NCI-H1436 (cell line): Measurements from ENCODE around the gene OLFML2B.

Experiments used
- DNase-seq: peaks from one replicate; lab custom pipeline; 2025; lab: John Stamatoyannopoulos, UW

Gene OLFML2B

DNA sequence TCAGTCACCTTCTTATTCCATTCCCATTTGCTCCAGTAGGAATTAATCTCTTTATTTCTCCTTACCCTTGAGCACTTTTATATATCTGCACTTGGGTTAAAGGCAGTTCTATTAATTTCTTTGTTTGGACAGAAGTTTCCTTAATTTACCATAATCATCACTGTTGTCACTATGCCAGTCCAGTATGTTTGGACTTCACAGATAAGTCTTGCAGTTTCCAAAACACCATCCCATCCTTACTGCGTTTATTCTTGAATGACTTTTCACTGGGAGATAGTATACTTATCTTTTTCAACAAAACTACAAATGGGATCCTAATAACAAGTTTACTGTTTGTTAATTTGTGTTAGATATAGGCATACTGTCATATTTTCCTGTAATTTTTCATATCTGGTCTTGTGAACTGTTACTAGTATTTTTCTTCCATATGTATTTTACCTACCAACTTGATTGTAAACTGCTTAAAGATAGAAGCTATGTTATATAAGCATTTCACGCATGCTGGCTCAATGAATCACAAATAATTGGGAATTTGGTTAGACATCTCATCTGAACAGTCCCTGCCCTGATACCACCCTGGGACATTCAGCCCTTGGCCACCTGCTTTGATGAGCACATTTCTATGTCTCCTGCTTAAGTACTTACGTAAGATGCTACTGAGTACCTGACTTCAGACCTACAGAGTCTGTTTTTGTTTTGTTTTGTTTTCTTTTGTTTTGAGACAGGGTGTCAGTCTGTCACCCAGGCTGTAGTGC lies 78.2 kb downstream of the OLFML2B start:
- no peak for DNase-seq

DNA sequence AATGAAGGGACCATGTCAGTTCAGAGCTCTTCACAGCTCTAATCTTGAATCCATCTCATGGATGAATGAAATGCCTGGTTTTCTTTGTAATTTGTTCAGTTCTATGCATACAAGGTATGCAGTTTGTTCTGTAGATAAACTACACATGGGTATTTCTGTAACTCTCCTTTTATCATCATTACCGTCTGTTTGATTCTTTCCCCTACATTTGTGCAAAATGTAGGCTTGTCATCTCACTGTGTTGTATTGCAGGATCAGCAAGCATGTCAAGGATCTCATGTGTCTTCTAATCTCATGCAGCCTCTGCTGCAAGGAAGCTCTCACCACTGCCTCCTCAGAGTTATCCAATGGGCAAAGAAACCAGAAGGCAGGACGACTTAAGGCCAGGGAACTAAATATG lies 79.3 kb downstream of the OLFML2B start:
- DNase-seq = no peak

DNA sequence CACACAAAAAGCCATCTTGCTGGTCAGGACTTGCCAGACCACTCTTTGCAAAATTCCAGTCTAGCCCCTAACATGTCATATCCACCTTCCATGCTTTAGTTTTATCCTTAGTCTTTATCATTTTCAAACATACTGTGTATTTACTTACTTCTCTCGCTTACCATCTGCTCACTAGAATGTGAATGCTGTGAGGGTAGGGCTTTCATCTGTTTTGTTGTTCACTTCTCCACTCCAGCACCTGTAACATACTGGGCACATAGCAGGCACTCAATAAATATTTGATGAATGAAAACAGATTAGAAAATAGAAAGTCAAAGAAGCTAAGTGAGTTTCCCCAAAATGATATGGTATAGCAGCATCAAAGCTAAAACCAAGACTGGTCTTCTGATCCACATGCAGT lies 79.9 kb downstream of the OLFML2B start:
- no peak for DNase-seq

DNA sequence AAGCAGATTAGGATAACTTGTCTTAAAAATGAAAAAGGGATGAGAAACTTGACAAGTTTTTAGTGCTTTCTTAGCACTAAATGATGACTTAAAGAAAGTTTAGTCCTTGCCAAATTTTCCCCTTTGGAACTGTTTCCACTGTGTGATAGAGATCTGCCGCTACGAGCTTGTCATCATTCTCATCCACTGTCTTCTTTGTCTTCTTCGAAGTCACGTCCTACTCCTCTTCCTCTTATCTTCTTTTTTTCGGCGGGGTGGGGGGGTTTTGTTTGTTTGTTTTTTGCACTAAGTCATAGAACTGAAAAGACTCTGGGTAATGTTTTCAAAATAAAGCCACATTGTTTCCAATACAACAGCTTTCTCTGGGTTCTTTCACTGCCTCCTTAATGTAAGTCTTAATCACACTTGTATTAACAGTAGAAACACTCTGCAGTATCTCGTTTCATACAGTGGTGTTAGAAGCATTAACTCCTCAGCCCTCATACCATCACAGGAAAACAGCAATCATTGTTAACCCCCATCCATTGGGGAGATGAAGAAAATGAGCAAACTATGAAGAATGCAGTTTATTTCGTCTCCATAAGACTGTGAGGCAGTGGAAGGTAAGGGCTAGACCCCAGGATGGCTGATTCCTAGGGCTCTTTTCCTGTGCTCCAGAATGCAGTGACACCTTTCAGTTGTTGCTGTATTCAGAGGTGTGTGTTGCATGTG lies 81.8 kb downstream of the OLFML2B start:
- DNase-seq = no peak

DNA sequence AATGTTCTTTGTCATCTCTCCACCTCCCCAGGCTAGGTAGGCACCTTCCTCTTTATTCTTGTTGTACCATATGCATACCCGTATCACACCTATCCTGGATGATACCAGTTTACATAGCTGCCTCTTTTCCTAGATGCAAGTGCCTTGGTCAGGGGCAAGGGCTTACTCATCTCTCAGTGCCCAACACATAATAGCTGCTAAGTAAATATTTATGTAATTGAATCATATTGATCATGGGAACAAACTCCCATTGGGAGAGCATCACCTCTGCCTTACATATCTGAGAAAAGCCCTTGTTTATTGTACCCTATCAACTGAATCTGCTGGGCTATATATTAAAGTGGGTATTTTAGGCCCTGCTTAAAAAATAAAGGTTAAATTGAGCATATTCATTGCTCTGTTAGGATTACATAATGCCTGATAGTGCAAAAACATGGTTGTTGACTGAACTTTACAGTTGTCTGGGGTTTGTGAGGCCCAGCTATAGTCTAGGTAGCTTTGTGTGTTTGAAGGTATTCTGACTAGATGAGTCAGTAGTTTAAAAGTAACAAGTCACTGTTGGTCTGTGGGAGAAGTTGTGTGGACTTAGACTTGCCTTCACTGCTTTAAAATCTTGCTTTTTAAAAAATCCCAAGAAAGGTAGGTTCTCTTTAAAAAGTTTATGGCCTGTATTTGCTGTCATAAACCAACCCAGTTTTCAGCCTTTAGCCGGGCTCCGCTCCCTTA lies 82.6 kb downstream of the OLFML2B start:
- no peak for DNase-seq

DNA sequence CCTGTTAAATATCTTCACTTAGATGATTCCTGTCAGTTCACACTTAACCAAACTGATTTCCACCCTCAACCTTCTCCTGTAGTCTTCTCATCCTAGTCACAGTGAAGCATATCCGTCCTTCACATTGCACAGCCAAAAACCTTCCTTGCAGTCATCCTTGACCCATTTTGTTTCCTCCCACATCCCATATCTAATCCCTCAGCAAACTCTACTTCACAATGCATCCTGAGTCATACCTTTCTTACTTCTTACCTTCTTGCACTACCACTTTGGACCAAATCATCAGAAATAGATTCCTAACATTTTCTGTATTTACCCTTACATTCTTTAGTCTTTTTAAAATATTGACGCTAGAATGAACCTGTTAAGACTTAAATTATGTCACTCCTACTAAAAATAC lies 86.9 kb downstream of the OLFML2B start:
- no peak for DNase-seq

DNA sequence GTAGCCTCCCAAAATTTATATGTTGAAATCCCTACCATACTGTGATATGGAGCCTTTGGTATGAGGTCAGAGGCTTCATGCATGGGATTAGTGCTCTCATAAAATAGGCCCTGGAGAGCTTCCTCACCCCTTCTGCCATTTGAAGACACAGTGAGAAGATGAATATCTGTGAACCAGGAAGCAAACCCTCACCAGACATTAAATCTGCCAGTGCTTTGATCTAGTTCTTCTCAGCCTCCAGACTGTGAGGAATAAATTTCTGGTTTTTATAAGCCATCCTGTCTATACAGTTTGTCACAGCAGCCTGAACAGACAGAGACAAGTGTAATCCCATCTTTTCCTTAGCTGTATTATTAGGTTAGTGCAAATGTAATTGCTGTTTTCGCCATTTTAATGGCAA lies 88.4 kb downstream of the OLFML2B start:
- DNase-seq = no peak

DNA sequence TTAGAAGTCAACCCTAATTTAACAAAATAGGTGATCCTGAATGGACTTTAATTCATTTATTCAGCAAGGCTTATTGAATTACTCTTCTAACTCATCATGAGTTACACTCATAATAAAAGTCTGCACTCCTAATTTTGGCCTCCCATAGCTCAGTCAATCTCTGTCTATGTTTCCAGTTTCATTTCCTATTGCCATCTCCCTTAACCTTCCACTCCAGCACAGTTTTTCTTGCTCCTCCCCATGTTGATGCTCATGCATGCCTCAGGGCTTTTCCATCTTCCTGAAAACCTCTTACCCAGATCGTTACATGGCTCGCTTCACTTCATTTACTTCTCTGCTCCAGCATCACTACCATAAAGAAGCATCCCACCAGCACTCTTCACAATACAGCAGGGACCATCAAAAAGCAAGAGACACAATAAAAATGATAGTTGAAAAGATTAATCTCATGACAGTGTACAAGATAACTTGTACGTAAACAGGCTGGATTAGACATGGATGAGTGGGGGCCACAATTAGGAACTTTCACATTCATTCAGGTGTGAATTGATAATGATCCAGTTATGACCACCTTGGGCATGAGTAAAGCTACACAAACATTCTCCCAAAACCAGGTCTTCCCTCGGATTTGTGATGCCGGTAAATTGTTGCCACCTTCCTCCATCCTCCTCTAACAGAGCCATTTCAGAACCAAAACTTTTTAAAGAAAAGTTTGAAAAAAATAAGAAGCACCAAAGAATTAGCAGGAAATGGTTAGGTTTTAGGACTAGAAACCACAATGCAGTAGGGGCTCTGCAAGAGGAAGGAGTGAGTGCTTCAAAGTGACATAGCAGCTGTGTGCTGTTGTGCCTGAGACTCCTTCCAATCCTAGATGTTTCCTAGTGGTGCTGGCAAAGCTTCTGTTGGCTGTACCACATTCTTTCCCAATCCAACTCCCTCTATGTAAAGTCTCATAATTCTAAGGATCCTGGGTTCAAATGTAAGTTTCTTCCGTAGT lies 89.8 kb downstream of the OLFML2B start:
- no peak for DNase-seq
